Keratinocyte (primary cell): Measurements from ENCODE around the gene FICD. TPM values are rescaled to one million over a fixed set of nuclear protein-coding genes. Genes with fewer than 3 reads are reported as not detected.

Experiments used
- DNase-seq: peaks from one replicate; pipeline ENCODE4 v3.0.0-alpha.2; 2011; ENCODE audit warnings: low read depth, missing footprints, low spot score
- FAIRE-seq: peaks from 2 replicates; lab custom pipeline; 2011; peaks lifted over from hg19 to GRCh38; lab: Jason Lieb, UNC
- H2AFZ ChIP-seq: 2 replicates; pipeline ENCODE4 v1.6.0; 2012; ENCODE audit warnings: low read length, control low read depth, inconsistent platforms; ENCODE audit not compliant: control insufficient read depth
- H3K27ac ChIP-seq: 2 replicates; pipeline ENCODE4 v1.5.1; 2011; ENCODE audit warnings: low read length; ENCODE audit not compliant: control insufficient read depth, insufficient read depth
- H3K27me3 ChIP-seq: 3 replicates; pipeline ENCODE4 v1.6.0; 2011; ENCODE audit warnings: low read length; ENCODE audit not compliant: control insufficient read depth, insufficient read depth; ENCODE audit errors: extremely low read depth
- H3K36me3 ChIP-seq, 2 experiments: 2 replicates in 1 of 2; 3 replicates in 1 of 2; pipeline ENCODE4 v1.5.1; 2011; ENCODE audit warnings: low read length in 2 of 2, mild to moderate bottlenecking in 1 of 2; ENCODE audit not compliant: control insufficient read depth in 2 of 2, insufficient read depth in 2 of 2; ENCODE audit errors: extremely low read depth in 1 of 2
- H3K4me1 ChIP-seq: 3 replicates; pipeline ENCODE4 v1.5.1; 2011; ENCODE audit warnings: low read length; ENCODE audit not compliant: control insufficient read depth, insufficient read depth; ENCODE audit errors: extremely low read depth
- H3K4me2 ChIP-seq: 3 replicates; pipeline ENCODE4 v1.6.0; 2011; ENCODE audit warnings: low read depth, low read length; ENCODE audit not compliant: control insufficient read depth, insufficient read depth; ENCODE audit errors: extremely low read depth
- H3K4me3 ChIP-seq, 3 experiments: fragments of 200-600 bp in 1 of 3; sonication (generic) in 1 of 3; 2 replicates in 2 of 3; 3 replicates in 1 of 3; pipeline ENCODE4 v1.5.1; 2011 to 2016; ENCODE audit warnings: low read length in 3 of 3, mild to moderate bottlenecking in 3 of 3, control low read depth in 2 of 3, inconsistent platforms in 1 of 3, low read depth in 1 of 3, mixed read lengths in 1 of 3, mixed run types in 1 of 3, moderate library complexity in 1 of 3; ENCODE audit not compliant: control insufficient read depth in 2 of 3, insufficient read depth in 2 of 3; ENCODE audit errors: extremely low read depth in 1 of 3
- H3K79me2 ChIP-seq: 2 replicates; pipeline ENCODE4 v1.6.0; 2012; ENCODE audit warnings: low read length; ENCODE audit not compliant: control insufficient read depth, insufficient read depth
- H3K9ac ChIP-seq: 3 replicates; pipeline ENCODE4 v1.6.0; 2011; ENCODE audit warnings: low read length; ENCODE audit not compliant: control insufficient read depth, insufficient read depth; ENCODE audit errors: extremely low read depth
- H3K9me1 ChIP-seq: 3 replicates; pipeline ENCODE4 v1.6.0; 2011; ENCODE audit warnings: low read length; ENCODE audit not compliant: control insufficient read depth, insufficient read depth; ENCODE audit errors: extremely low read depth
- H3K9me3 ChIP-seq: 2 replicates; pipeline ENCODE4 v1.5.1; 2012; ENCODE audit warnings: low read depth, low read length; ENCODE audit not compliant: control insufficient read depth
- H4K20me1 ChIP-seq: 3 replicates; pipeline ENCODE4 v1.6.0; 2011; ENCODE audit warnings: low read length; ENCODE audit not compliant: control insufficient read depth, insufficient read depth; ENCODE audit errors: extremely low read depth
- CTCF ChIP-seq, 3 experiments: IDR thresholded peaks in 1 of 3; conservative IDR thresholded peaks in 1 of 3; optimal IDR thresholded peaks in 1 of 3; 2 replicates in 2 of 3; 3 replicates in 1 of 3; pipeline versions ENCODE3 to v1.5.1; 2011; ENCODE audit warnings: low read length in 3 of 3, mild to moderate bottlenecking in 3 of 3, moderate library complexity in 2 of 3, control low read depth in 1 of 3, inconsistent platforms in 1 of 3; ENCODE audit not compliant: insufficient read depth in 2 of 3; ENCODE audit errors: extremely low read depth in 1 of 3
- EZH2 ChIP-seq: IDR thresholded peaks from one replicate; pipeline ENCODE4 v1.6.1; 2012; ENCODE audit warnings: inconsistent platforms, mild to moderate bottlenecking, low read length, moderate library complexity
- dilution Hi-C: fragments of 300-500 bp; cut with MboI; formaldehyde crosslinking; loops from one replicate; pipeline ENCODE4 v1.7.0; 2020; ENCODE audit warnings: low sequenced_read_pairs; ENCODE audit not compliant: extremely low pct_ligation_motif_present
- polyA plus RNA-seq, 5 experiments: library from polyadenylated mRNA; depleted of rRNA in 3 of 5; stranded (reverse) in 3 of 5; stranded (forward) in 1 of 5; unstranded in 1 of 5; fragments of >200 nt; gene quantifications; 1 replicate in 1 of 5; 2 replicates in 3 of 5; 3 replicates in 1 of 5; pipeline versions ENCODE4 v1.2.1 to v1.2.3, GENCODE V29; 2011 to 2012; ENCODE audit warnings: missing spikeins in 2 of 5, low read depth in 1 of 5, low replicate concordance in 1 of 5

Gene FICD
- polyA plus RNA-seq, 1 donor (not counting 4 experiments of a cell fraction or from before 2014, with no cell fraction given) = 0.47 TPM

- no peak overlapping the region for H3K9ac ChIP-seq
- FAIRE-seq = no peak
- dilution Hi-C loops = no loop called here
- TF ChIP-seq EZH2 = no peak
- no peak for DNase-seq
- H3K27ac ChIP-seq = no peak overlapping the region
- H3K9me3 ChIP-seq = no peaks in the 10 kb centered on the region
- H3K9me1 ChIP-seq = no peaks in the 10 kb centered on the region
- H4K20me1 ChIP-seq = no peaks in the 10 kb centered on the region
- H3K4me3 ChIP-seq = no peak overlapping the region
- no peaks in the 10 kb centered on the region for H3K4me1 ChIP-seq
- H2AFZ ChIP-seq = no peak overlapping the region
- H3K79me2 ChIP-seq = no peaks in the 10 kb centered on the region
- H3K27me3 ChIP-seq = no peaks in the 10 kb centered on the region
- no peaks in the 10 kb centered on the region for H3K36me3 ChIP-seq
- H3K4me2 ChIP-seq = no peak overlapping the region
Observed at GRCh38 chr12:108468196-108468968, 46.7 kb upstream of the FICD start.

GRCh38 chr12:108473400-108474055, 41.5 kb upstream of the FICD start:
- DNase-seq = no peak
- Histone ChIP-seq H3K27ac (no peak overlapping the region), H3K27me3 (no peaks in the 10 kb centered on the region), H3K79me2 (no peaks in the 10 kb centered on the region), H3K9me1 (no peaks in the 10 kb centered on the region), H2AFZ (no peak overlapping the region), H3K4me2 (no peak overlapping the region), H3K4me3 (no peak overlapping the region), H3K4me1 (no peaks in the 10 kb centered on the region), H3K36me3 (no peaks in the 10 kb centered on the region), H3K9ac (no peak overlapping the region), H3K9me3 (no peaks in the 10 kb centered on the region), H4K20me1 (no peaks in the 10 kb centered on the region)
- TF ChIP-seq EZH2 = no peak
- no peak for TF ChIP-seq CTCF (optimal IDR thresholded peaks at IDR 0.05 in 1 of 3, IDR thresholded peaks at IDR 0.05 in 1 of 3, conservative IDR thresholded peaks at IDR 0.05 in 1 of 3; ENCODE audit: extremely low read depth in 1 of 3, insufficient read depth in 2 of 3, low read length in 3 of 3)
- no peak for FAIRE-seq
- dilution Hi-C loops = no loop called here
